ENCODE data around the gene ZNF407. TPM values are rescaled to one million over a fixed set of nuclear protein-coding genes. Genes with fewer than 3 reads are reported as not detected.

Gene ZNF407
- total RNA-seq, 2 experiments from 2014 or later, result 11.4 TPM

- intact Hi-C loops (cut with DNase I, micrococcal nuclease), result no loop called here
Measured at GRCh38 chr18:75066021-75066880, 468.6 kb downstream of the ZNF407 start.

GRCh38 chr18:75066936-75067335 lies 469.3 kb downstream of the ZNF407 start:
- Mint-ChIP-seq H3K4me1 (peaks cover 27% of the 10 kb centered on the region), H3K9me3 (ENCODE audit: low read depth) (no peaks in the 10 kb centered on the region), H3K27me3 (no peaks in the 10 kb centered on the region), H3K27ac (no peak overlapping the region), H3K36me3 (ENCODE audit: low read depth) (peaks cover 13% of the 10 kb centered on the region), H3K4me3 (no peak overlapping the region)
- no peak for ATAC-seq
- intact Hi-C loops (cut with DNase I, micrococcal nuclease), result no loop called here
- DNase-seq, result no peak
- POLR2A ChIA-PET, result no interaction called here
- CTCF ChIA-PET, result no interaction called here

More at GRCh38 chr18:75066021-75066880, 468.6 kb downstream of the ZNF407 start:
- no peak overlapping the region for H3K27ac Mint-ChIP-seq
- ChIA-PET CTCF (interaction anchor here (0.7 kb wide), 1 partner anchor 10 kb away, joined by 4 read pairs; no protein-coding TSS in a partner anchor), POLR2A (no interaction called here)
- peaks cover 23% of the 10 kb centered on the region for H3K4me1 Mint-ChIP-seq
- DNase-seq (no peak), ATAC-seq (no peak)
- no peaks in the 10 kb centered on the region for H3K27me3 Mint-ChIP-seq
- H3K36me3 Mint-ChIP-seq (ENCODE audit: low read depth), result peaks cover 16% of the 10 kb centered on the region
- H3K9me3 Mint-ChIP-seq (ENCODE audit: low read depth), result no peaks in the 10 kb centered on the region
- H3K4me3 Mint-ChIP-seq, result no peak overlapping the region

DNA sequence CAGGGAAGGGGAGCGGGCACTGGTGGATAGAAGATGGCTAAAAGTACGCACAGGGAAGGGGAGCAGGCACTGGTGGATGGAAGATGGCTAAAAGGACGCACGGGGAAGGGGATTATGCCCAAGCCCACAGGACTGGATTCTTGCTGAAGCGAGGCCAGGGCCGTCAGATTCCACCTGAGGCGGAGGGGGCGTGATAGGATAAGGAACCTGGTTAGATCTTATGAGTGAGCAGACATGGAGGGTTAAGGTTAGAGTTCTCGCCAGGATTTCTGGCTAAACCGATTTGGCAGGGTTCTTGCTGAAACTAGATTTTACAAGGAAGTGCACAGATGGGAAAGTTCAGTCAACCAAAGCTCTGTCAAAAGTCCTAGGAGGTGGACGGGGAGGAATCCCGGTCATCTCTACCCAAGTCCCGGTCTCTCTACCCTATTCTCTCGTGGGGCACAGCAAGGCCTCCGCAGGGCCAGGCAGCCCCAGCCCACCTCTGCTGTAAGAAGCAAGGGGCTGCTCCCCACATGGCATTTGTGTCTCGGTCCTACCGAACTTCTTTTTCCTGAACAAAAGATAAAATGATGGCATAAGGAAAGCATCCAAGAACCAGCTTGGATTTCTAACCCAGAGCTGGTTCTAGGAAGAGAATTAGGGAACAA lies 470.5 kb downstream of the ZNF407 start:
- H3K4me1 Mint-ChIP-seq, result peaks cover 32% of the 10 kb centered on the region
- peaks cover 10% of the 10 kb centered on the region for H3K36me3 Mint-ChIP-seq (ENCODE audit: low read depth)
- intact Hi-C loops (cut with DNase I, micrococcal nuclease), result no loop called here
- ChIA-PET POLR2A (no interaction called here), CTCF (interaction anchor here (2.1 kb wide), 1 partner anchor 14 kb away, joined by 5 read pairs; no protein-coding TSS in a partner anchor)
- peak overlapping the region; percentile 11 for H3K27ac Mint-ChIP-seq
- H3K27me3 Mint-ChIP-seq, result no peaks in the 10 kb centered on the region
- ATAC-seq (no peak), DNase-seq (no peak)
- no peaks in the 10 kb centered on the region for H3K9me3 Mint-ChIP-seq (ENCODE audit: low read depth)
- no peak overlapping the region for H3K4me3 Mint-ChIP-seq

GRCh38 chr18:75068682-75069435 lies 471.2 kb downstream of the ZNF407 start:
- ATAC-seq, result no peak
- Mint-ChIP-seq H3K4me3 (no peak overlapping the region), H3K9me3 (ENCODE audit: low read depth) (peaks cover 4% of the 10 kb centered on the region), H3K27me3 (no peaks in the 10 kb centered on the region), H3K27ac (peak overlapping the region; percentile 66), H3K4me1 (peaks cover 32% of the 10 kb centered on the region), H3K36me3 (ENCODE audit: low read depth) (peaks cover 15% of the 10 kb centered on the region)
- ChIA-PET POLR2A (interaction anchor here (0.6 kb wide), 1 partner anchor 499 kb away, joined by 4 read pairs; no protein-coding TSS in a partner anchor), CTCF (interaction anchor here (1.0 to 2.1 kb wide), 2 partner anchors 13 to 60 kb away, joined by 3 to 5 read pairs; no protein-coding TSS in a partner anchor)
- DNase-seq, result no peak
- intact Hi-C loops (cut with DNase I, micrococcal nuclease), result no loop called here

DNA sequence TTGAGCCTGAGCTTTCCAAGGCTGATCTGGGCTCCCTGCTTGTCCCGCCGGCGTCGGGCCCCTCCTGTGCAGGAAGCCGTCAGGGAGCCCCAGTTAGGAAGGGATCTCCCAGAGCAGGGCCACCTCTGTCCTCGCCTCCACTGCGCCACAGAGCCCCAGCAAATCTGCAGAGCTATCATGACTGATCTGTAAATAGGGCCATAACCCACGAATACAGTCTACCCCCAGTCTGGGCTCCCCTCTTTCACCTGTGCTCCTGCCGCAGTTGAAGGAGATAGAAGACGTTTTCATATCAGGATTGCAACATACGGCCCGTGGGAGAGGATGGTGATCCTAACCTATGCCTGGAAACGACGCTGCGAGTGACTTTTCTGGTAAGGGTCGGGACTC lies 472.6 kb downstream of the ZNF407 start:
- peaks cover 15% of the 10 kb centered on the region for H3K36me3 Mint-ChIP-seq (ENCODE audit: low read depth)
- peaks cover 8% of the 10 kb centered on the region for H3K9me3 Mint-ChIP-seq (ENCODE audit: low read depth)
- H3K4me1 Mint-ChIP-seq, result peaks cover 32% of the 10 kb centered on the region
- peak overlapping the region; percentile 97 for H3K27ac Mint-ChIP-seq
- no peak for ATAC-seq
- POLR2A ChIA-PET, result no interaction called here
- peak overlapping the region; percentile 63 for H3K4me3 Mint-ChIP-seq
- H3K27me3 Mint-ChIP-seq, result no peaks in the 10 kb centered on the region
- intact Hi-C loops (cut with DNase I, micrococcal nuclease), result loop anchor here (2.0 to 10.0 kb wide), 4 partner anchors 75 to 177 kb away; partner anchors contain the start of gene TSHZ1 (in 1 of the 2)
- no peak for DNase-seq
- CTCF ChIA-PET, result interaction anchor here (2.1 kb wide), 1 partner anchor 12 kb away, joined by 5 read pairs; no protein-coding TSS in a partner anchor

DNA sequence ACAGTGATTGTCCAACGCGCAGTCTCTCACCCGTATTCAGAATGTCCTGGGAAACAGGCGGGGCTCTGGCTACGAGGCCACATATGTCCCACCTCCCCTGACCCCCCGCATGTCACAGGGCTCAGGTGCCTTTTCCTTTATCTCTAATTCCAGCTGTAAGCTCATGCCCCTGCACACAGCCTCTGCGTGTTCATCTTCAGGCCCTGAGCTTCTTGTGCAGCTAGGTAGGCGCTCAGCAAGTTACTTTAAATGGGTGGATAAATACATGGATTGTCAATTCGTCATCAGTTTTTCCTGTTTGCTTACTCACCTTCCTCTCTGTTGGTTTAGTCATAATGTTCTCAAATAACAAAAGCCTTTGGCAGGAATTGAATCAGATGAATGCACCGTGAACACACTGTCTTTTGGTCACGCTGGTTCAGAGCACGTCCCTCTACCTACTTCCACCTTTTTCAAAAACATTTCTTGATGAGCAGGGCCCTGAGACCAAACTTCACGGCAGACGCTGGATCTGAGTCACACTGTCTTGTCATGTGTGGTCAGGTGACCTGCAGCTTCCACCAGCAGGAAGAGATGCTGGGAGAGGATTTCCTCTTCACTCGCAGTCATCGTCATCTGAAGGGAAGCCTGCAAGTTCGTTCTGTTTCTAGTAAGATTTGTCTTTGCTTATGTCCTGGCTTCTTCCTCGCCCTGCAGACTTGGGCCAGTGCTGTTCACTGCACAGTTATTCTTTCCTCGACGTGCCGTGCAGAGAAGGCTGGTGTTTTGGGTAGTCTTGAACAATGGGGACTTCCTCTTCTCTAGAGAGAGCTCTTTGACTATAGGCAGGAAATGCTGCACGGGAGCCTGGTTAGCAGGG lies 473.2 kb downstream of the ZNF407 start:
- intact Hi-C loops (cut with DNase I, micrococcal nuclease), result loop anchor here (1.0 to 10.0 kb wide), 6 partner anchors 76 to 337 kb away; partner anchors contain the start of gene TSHZ1 (in 2 of the 2)

DNA sequence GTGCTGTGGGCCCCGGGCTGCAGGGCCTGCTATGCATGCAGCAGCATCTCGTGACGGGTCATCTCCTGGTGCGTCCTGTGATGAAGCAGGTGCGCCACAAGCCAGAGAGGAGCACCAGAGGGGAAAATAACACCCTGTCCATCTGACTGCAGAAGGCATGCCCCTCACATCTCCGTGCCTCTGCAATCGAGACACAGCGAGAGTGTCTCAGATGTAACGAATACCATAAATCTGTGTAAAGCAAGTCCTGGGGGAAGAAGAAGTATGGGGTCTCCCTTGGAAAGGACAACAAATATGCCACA lies 473.8 kb downstream of the ZNF407 start:
- H3K9me3 Mint-ChIP-seq (ENCODE audit: low read depth), result peaks cover 10% of the 10 kb centered on the region
- H3K4me3 Mint-ChIP-seq, result peak overlapping the region; percentile 63
- peaks cover 17% of the 10 kb centered on the region for H3K36me3 Mint-ChIP-seq (ENCODE audit: low read depth)
- peaks cover 32% of the 10 kb centered on the region for H3K4me1 Mint-ChIP-seq
- no peak for DNase-seq
- H3K27me3 Mint-ChIP-seq, result no peaks in the 10 kb centered on the region
- intact Hi-C loops (cut with DNase I, micrococcal nuclease), result loop anchor here (1.0 to 10.0 kb wide), 6 partner anchors 77 to 337 kb away; partner anchors contain the start of gene TSHZ1 (in 2 of the 2)
- peak overlapping the region; percentile 97 for H3K27ac Mint-ChIP-seq
- POLR2A ChIA-PET, result interaction anchor here (0.5 to 0.6 kb wide), 2 partner anchors 81 to 139 kb away, joined by 3 read pairs; partner anchors contain the start of gene TSHZ1
- no peak for ATAC-seq
- CTCF ChIA-PET, result interaction anchor here (0.6 kb wide), 1 partner anchor 106 kb away, joined by 4 read pairs; no protein-coding TSS in a partner anchor

More for the DNA sequence above, 473.2 kb downstream of the ZNF407 start:
- Mint-ChIP-seq H3K4me1 (peaks cover 32% of the 10 kb centered on the region), H3K4me3 (peak overlapping the region; percentile 63), H3K27me3 (no peaks in the 10 kb centered on the region), H3K36me3 (ENCODE audit: low read depth) (peaks cover 14% of the 10 kb centered on the region), H3K27ac (peak overlapping the region; percentile 97), H3K9me3 (ENCODE audit: low read depth) (peaks cover 8% of the 10 kb centered on the region)
- POLR2A ChIA-PET, result interaction anchor here (0.5 to 0.6 kb wide), 3 partner anchors 81 to 140 kb away, joined by 3 to 4 read pairs (median 3); partner anchors contain the start of gene TSHZ1
- CTCF ChIA-PET, result interaction anchor here (0.6 to 2.1 kb wide), 2 partner anchors 11 to 106 kb away, joined by 4 to 5 read pairs; no protein-coding TSS in a partner anchor
- ATAC-seq, result peak; percentile 94
- DNase-seq, result peak; percentile 82

GRCh38 chr18:75071866-75072671 lies 474.4 kb downstream of the ZNF407 start:
- Mint-ChIP-seq H3K36me3 (ENCODE audit: low read depth) (peaks cover 18% of the 10 kb centered on the region), H3K4me3 (no peak overlapping the region), H3K9me3 (ENCODE audit: low read depth) (peaks cover 14% of the 10 kb centered on the region), H3K27ac (peak overlapping the region; percentile 97), H3K27me3 (no peaks in the 10 kb centered on the region), H3K4me1 (peaks cover 32% of the 10 kb centered on the region)
- ATAC-seq (no peak), DNase-seq (no peak)
- POLR2A ChIA-PET, result interaction anchor here (0.5 to 0.6 kb wide), 2 partner anchors 82 to 139 kb away, joined by 3 read pairs; partner anchors contain the start of gene TSHZ1
- intact Hi-C loops (cut with DNase I, micrococcal nuclease), result loop anchor here (1.0 to 10.0 kb wide), 6 partner anchors 77 to 336 kb away; partner anchors contain the start of gene TSHZ1 (in 2 of the 2)
- CTCF ChIA-PET, result no interaction called here

DNA sequence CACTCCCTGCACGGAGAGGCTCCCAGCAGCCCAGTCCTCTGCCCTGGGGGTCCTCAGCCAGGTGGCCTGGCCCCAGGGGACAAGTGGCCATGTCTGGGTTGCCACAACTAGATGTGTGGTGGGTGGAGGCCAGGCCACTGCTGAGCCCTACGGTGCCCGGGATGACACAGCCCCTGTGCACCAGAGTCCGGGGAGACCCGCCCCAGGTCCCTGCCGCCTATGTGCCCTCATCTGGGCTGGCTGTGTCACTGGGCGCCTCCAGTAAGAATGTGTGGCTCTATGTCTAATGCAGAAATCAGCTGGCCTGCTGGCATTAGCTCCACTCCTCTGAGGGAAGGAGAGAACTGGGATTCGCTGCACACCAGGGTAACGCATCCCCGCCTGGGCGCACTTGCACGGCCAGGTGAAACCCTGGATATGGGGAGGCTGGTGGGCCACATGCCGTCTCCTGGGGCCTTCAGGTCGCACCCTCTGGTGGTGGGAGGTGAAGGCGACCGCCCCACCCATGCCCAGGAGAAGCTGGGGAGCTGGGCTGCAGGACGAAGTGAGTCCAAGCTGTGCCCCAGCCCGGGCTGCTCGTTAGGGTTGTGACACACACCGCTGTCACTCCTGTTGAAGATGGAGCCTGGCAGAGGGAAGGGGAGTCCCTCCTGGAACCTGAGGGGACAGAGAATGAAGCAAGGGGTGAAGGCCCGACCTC lies 475.2 kb downstream of the ZNF407 start:
- no peak for DNase-seq
- no peak for ATAC-seq
- peaks cover 19% of the 10 kb centered on the region for H3K9me3 Mint-ChIP-seq (ENCODE audit: low read depth)
- H3K27me3 Mint-ChIP-seq, result no peaks in the 10 kb centered on the region
- CTCF ChIA-PET, result no interaction called here
- H3K4me3 Mint-ChIP-seq, result no peak overlapping the region
- peaks cover 31% of the 10 kb centered on the region for H3K4me1 Mint-ChIP-seq
- H3K36me3 Mint-ChIP-seq (ENCODE audit: low read depth), result peaks cover 18% of the 10 kb centered on the region
- intact Hi-C loops (cut with DNase I, micrococcal nuclease), result loop anchor here (1.0 to 10.0 kb wide), 2 partner anchors 78 to 475 kb away; no protein-coding TSS in a partner anchor
- H3K27ac Mint-ChIP-seq, result no peak overlapping the region
- POLR2A ChIA-PET, result no interaction called here
